Activated T-helper 1 cell treated with anti-CD3 and anti-CD28 coated beads, Interleukin-12 subunit alpha, Interleukin-12 subunit beta, Interleukin-2, Interleukin-4 antibody, amounts not matched to agents 30 ng/mL and 10 ng/mL and 1 ng/mL, durations not matched to agents 14 hours and 24 hours and 36 hours (primary cell): ENCODE results near the gene APEX2. TPM values are rescaled to one million over a fixed set of nuclear protein-coding genes. Genes with fewer than 3 reads are reported as not detected.
A peak's percentile ranks its signal among the peaks of the same experiment; 100 is the strongest.
"Not testable (repeated sequence)": the region's sequence is repeated elsewhere in the genome, so short reads cannot be mapped to it uniquely, and the experiment has no call there.

ENCODE experiments used
- DNase-seq: peaks from one replicate; pipeline ENCODE4 v3.0.0; 2021; ENCODE audit warnings: low spot score
- H3K27ac Mint-ChIP-seq: one replicate; pipeline ENCODE4 v1.8.0; 2021; ENCODE audit warnings: mild to moderate bottlenecking, mixed read lengths
- H3K27me3 Mint-ChIP-seq: one replicate; pipeline ENCODE4 v1.8.0; 2022; ENCODE audit warnings: mild to moderate bottlenecking, moderate library complexity, mixed read lengths; ENCODE audit not compliant: insufficient read depth
- H3K36me3 Mint-ChIP-seq: one replicate; pipeline ENCODE4 v1.8.0; 2021; ENCODE audit warnings: low read depth, mixed read lengths
- H3K4me1 Mint-ChIP-seq: one replicate; pipeline ENCODE4 v1.8.0; 2021; ENCODE audit warnings: low read depth, mixed read lengths
- H3K4me3 Mint-ChIP-seq: one replicate; pipeline ENCODE4 v1.8.0; 2021; ENCODE audit warnings: mild to moderate bottlenecking, moderate library complexity, mixed read lengths
- H3K9me3 Mint-ChIP-seq: one replicate; pipeline ENCODE4 v1.8.0; 2021; ENCODE audit warnings: mixed read lengths
- intact Hi-C: fragments of 100-400 bp; cut with micrococcal nuclease; formaldehyde crosslinking; loops from one replicate; pipeline ENCODE4 v1.15.1; 2024
- total RNA-seq: library from RNA; stranded (reverse); gene quantifications from 2 replicates; pipeline ENCODE4 v1.2.3, GENCODE V29; 2022

Gene APEX2
- total RNA-seq = 33.9 and 36.8 TPM in 2 replicates

GRCh38 chrX:54999717-55000598 lies at the start of gene APEX2:
APEX2 (plus strand) TSS chrX:55000363; CDS start chrX:55000423, 60 bp downstream.
- peak within 1 kb of the TSS; percentile 96 for H3K4me3 Mint-ChIP-seq
- peak; percentile 84 for DNase-seq
- H3K9me3 Mint-ChIP-seq = no peaks in the 10 kb centered on the region
- H3K36me3 Mint-ChIP-seq = peaks cover 19% of the 10 kb centered on the region
- no peaks in the 10 kb centered on the region for H3K27me3 Mint-ChIP-seq
- H3K27ac Mint-ChIP-seq = peak within 1 kb of the TSS; percentile 91
- peaks cover 10% of the 10 kb centered on the region for H3K4me1 Mint-ChIP-seq
- intact Hi-C loops = loop anchor here (1.0 to 5.0 kb wide), 11 partner anchors 57 to 956 kb away; partner anchors contain the start of genes FAM120C, GNL3L, PHF8 and RRAGB

GRCh38 chrX:54950730-54951375 lies 49.3 kb upstream of the APEX2 start:
- Mint-ChIP-seq H3K4me3 (no peak overlapping the region), H3K27me3 (no peaks in the 10 kb centered on the region), H3K9me3 (no peaks in the 10 kb centered on the region), H3K36me3 (no peaks in the 10 kb centered on the region), H3K4me1 (no peaks in the 10 kb centered on the region), H3K27ac (no peak overlapping the region)
- intact Hi-C loops = no loop called here
- DNase-seq = no peak

- Mint-ChIP-seq H3K4me3 (no peak overlapping the region), H3K4me1 (no peaks in the 10 kb centered on the region), H3K27me3 (no peaks in the 10 kb centered on the region), H3K9me3 (peaks cover 3% of the 10 kb centered on the region), H3K36me3 (peaks cover 2% of the 10 kb centered on the region), H3K27ac (no peak overlapping the region)
- no peak for DNase-seq
- intact Hi-C loops = no loop called here
Measured at GRCh38 chrX:54961750-54962149, 38.4 kb upstream of the APEX2 start.

- intact Hi-C loops = no loop called here
- Mint-ChIP-seq H3K9me3 (peaks cover 3% of the 10 kb centered on the region), H3K36me3 (peaks cover 2% of the 10 kb centered on the region), H3K4me3 (no peak overlapping the region), H3K27ac (no peak overlapping the region), H3K27me3 (no peaks in the 10 kb centered on the region), H3K4me1 (no peaks in the 10 kb centered on the region)
- no peak for DNase-seq
Measured at GRCh38 chrX:54964766-54965497, 35.2 kb upstream of the APEX2 start.

- H3K27ac Mint-ChIP-seq = no peak overlapping the region
- no peaks in the 10 kb centered on the region for H3K9me3 Mint-ChIP-seq
- H3K27me3 Mint-ChIP-seq = peaks cover 4% of the 10 kb centered on the region
- intact Hi-C loops = no loop called here
- DNase-seq = no peak
- H3K36me3 Mint-ChIP-seq = no peaks in the 10 kb centered on the region
- H3K4me3 Mint-ChIP-seq = no peak overlapping the region
- H3K4me1 Mint-ChIP-seq = no peaks in the 10 kb centered on the region
Measured at GRCh38 chrX:54977387-54977786, 22.8 kb upstream of the APEX2 start.

- DNase-seq = no peak
- H3K4me3 Mint-ChIP-seq = no peak overlapping the region
- no peaks in the 10 kb centered on the region for H3K36me3 Mint-ChIP-seq
- no peak overlapping the region for H3K27ac Mint-ChIP-seq
- no peaks in the 10 kb centered on the region for H3K4me1 Mint-ChIP-seq
- H3K9me3 Mint-ChIP-seq = no peaks in the 10 kb centered on the region
- intact Hi-C loops = no loop called here
- H3K27me3 Mint-ChIP-seq = peaks cover 4% of the 10 kb centered on the region
Measured at GRCh38 chrX:54978448-54978847, 21.7 kb upstream of the APEX2 start.

GRCh38 chrX:54979432-54979831 lies 20.7 kb upstream of the APEX2 start:
- H3K9me3 Mint-ChIP-seq = no peaks in the 10 kb centered on the region
- no peak overlapping the region for H3K27ac Mint-ChIP-seq
- intact Hi-C loops = no loop called here
- no peaks in the 10 kb centered on the region for H3K4me1 Mint-ChIP-seq
- H3K27me3 Mint-ChIP-seq = peaks cover 4% of the 10 kb centered on the region
- no peak overlapping the region for H3K4me3 Mint-ChIP-seq
- DNase-seq = no peak
- no peaks in the 10 kb centered on the region for H3K36me3 Mint-ChIP-seq

GRCh38 chrX:54980334-54980733 lies 19.8 kb upstream of the APEX2 start:
- H3K9me3 Mint-ChIP-seq = no peaks in the 10 kb centered on the region
- intact Hi-C loops = no loop called here
- peaks cover 4% of the 10 kb centered on the region for H3K27me3 Mint-ChIP-seq
- no peaks in the 10 kb centered on the region for H3K4me1 Mint-ChIP-seq
- no peaks in the 10 kb centered on the region for H3K36me3 Mint-ChIP-seq
- H3K4me3 Mint-ChIP-seq = no peak overlapping the region
- DNase-seq = no peak
- H3K27ac Mint-ChIP-seq = no peak overlapping the region

- intact Hi-C loops, H3K27me3 Mint-ChIP-seq, H3K4me1 Mint-ChIP-seq: not testable (repeated sequence)
Measured at GRCh38 chrX:54983306-54983705, 16.9 kb upstream of the APEX2 start.

GRCh38 chrX:54991706-54992105 lies 8.5 kb upstream of the APEX2 start:
- H3K27ac Mint-ChIP-seq = no peak overlapping the region
- intact Hi-C loops = no loop called here

More at GRCh38 chrX:54983306-54983705, 16.9 kb upstream of the APEX2 start:
- not testable (repeated sequence) for H3K4me3 Mint-ChIP-seq, H3K27ac Mint-ChIP-seq, H3K36me3 Mint-ChIP-seq, DNase-seq, H3K9me3 Mint-ChIP-seq

GRCh38 chrX:54992911-54993622 lies 7.1 kb upstream of the APEX2 start:
- Mint-ChIP-seq H3K9me3 (no peaks in the 10 kb centered on the region), H3K4me1 (no peaks in the 10 kb centered on the region), H3K27ac (no peak overlapping the region), H3K27me3 (peaks cover 2% of the 10 kb centered on the region), H3K36me3 (no peaks in the 10 kb centered on the region), H3K4me3 (no peak overlapping the region)
- DNase-seq = no peak
- intact Hi-C loops = no loop called here

More at GRCh38 chrX:54991706-54992105, 8.5 kb upstream of the APEX2 start:
- Mint-ChIP-seq H3K36me3 (peaks cover 2% of the 10 kb centered on the region), H3K4me3 (no peak overlapping the region), H3K4me1 (no peaks in the 10 kb centered on the region), H3K9me3 (no peaks in the 10 kb centered on the region), H3K27me3 (peaks cover 3% of the 10 kb centered on the region)
- no peak for DNase-seq

- Mint-ChIP-seq H3K9me3 (no peaks in the 10 kb centered on the region), H3K4me1 (no peaks in the 10 kb centered on the region), H3K27me3 (no peaks in the 10 kb centered on the region), H3K27ac (no peak within 1 kb of the TSS), H3K36me3 (no peaks in the 10 kb centered on the region), H3K4me3 (no peak within 1 kb of the TSS)
- no peak for DNase-seq
- intact Hi-C loops = no loop called here
Measured at GRCh38 chrX:54994099-54994498, 6.1 kb upstream of the APEX2 start, which contains the start of gene PFKFB1. PFKFB1 (minus strand) TSS chrX:54994188; CDS start chrX:54994007, 181 bp downstream.
